GM21825 (cell line): ENCODE data around the gene TRIM31.
"Not testable (repeated sequence)": the region's sequence is repeated elsewhere in the genome, so short reads cannot be mapped to it uniquely, and the experiment has no call there.

Experiments
- ATAC-seq: cut with Tn5 transposase; IDR thresholded peaks from one replicate; pipeline ENCODE4 v1.9.1; 2021; ENCODE audit warnings: mild to moderate bottlenecking, moderate library complexity; ENCODE audit not compliant: unreplicated experiment

Gene TRIM31

DNA sequence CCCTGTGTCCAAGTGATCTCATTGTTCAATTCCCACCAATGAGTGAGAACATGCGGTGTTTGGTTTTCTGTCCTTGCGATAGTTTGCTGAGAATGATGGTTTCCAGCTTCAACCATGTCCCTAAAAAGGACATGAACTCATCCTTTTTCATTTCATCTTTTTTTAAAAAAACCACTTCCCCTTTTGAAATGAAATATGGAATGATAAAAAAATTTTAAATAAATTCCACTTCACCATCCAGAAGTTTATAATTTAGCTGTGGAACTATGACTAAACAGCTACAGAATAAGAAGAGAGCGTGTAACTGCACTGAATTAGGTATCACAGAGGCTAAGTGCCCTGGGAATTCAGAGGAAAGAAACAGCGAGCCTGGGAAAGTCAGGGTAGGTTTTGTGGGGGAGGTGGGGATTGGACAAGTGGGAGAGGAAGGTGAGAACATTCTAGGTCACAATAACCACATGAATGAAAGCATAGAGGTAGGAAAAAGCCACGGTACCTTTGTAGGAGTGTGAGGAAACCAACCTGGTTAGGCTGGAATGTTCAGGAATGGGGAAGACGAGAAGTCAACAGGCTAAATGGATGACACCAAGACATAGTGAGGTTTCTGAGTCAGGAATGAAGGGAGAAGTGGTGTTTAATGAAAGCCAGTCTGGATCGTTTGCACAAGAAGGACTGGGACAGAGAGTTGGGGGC, 37.1 kb upstream of the TRIM31 start:
- ATAC-seq = no peak

DNA sequence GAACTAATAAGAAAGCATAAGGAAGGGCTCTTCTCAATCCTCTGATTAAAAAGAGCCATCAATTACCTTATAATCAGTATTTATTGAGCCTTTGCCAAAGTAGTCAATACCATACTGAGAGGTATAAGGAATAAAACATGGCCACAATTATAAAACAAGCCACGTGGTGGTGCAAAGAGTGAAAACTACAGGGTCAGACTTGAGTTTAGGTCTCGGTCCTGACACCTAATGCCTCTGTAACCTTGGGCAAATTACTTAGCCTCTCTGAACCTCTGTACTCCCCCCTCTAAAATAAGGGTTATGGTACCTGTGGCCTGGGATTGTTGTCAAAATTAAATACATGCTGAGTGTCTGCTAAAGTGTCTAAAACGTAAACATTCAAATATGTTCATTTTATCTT, 36.3 kb upstream of the TRIM31 start:
- no peak for ATAC-seq

DNA sequence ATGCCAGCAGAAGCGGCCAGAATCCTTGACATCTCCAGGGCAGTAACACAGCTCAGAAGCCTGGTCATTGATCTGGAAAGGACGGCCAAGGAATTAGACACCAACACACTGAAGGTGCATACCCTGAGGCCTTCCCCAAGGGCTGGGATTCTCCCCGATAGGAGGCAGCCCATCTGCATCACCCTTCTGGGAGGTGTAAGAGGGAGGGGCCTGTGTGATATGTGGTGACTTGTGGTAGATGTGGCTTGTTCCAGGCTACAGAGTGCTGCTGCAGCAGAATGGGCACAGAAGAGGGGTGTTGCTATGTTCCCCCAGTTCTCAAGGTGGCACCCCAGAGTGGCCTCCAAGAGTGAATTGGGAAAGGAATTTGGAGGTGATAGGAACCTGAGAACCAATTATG, 34.2 kb upstream of the TRIM31 start:
- no peak for ATAC-seq

DNA sequence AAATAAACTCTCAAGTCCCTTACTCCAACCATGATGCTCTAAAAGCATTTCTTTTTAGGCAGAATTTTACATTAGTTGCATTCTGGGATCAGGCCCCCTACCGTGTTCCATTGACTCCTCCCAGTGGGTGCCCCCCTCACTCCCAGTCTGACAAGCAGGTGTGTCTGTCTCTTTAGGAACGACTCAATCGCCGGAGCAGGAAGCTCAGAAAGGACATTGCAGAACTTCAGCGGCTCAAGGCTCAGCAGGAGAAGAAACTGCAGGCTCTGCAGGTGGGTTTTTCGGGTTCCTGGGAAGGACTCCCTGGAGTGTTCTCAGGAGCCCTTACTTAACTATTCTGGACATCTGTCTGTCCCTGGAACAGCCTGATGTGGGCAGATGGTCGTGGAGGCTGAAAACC, 32.9 kb upstream of the TRIM31 start:
- no peak for ATAC-seq

DNA sequence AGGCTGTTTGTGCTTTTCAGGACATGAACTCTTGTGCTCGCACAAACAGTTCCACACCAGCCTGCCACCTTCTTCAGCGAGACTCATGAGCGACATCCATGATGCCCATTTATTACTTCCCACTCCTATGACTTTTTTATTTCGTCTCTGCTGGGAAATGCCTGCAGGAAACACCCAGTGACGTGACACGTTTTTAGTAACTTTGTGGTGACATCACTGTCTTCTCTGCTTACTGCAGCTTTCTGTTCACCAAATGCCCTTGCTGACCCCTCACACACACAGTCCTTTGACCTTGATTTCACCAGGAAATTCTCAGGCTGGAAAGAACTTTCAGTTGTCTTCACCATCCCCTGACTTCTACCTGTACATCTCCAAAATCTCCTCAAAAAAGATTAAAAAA, 31.9 kb upstream of the TRIM31 start:
- ATAC-seq = no peak

DNA sequence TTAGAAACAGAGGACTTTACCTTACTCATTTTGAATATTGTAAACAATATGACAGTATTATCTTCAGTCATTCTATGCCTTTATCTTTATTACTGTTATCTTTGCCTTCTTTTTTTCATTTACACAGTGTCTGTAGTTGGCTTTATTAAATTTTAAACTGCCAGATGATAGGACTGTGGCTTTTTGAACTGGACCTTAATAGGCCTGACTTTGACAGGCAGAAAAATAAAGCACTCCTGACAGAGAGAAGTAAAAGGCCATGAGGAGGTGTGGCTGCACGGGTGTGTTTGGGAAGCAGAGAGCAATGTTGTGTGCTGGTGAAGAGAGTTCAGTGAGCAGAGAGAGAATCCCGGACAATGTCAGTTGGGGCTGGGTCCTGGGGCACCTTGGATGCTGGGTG, 30.9 kb upstream of the TRIM31 start:
- no peak for ATAC-seq

DNA sequence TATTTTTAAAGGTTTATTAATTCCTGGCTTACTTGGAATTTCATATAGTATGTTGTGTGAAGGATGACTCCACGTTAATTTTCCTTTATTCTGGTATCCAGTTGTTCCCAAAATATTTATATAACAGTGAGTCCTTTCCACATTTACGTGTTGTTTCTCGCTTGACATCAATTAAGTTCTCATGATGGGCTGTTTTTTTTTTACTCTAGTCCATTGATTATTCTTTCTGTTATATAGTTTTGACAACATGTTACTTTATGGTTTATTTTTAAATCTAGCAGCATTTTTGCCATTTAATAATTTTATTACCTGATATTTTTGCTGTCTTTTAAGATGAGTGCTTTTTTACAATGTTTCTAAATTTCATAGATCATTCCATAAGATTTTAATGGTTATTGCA, 29.8 kb upstream of the TRIM31 start:
- no peak for ATAC-seq

DNA sequence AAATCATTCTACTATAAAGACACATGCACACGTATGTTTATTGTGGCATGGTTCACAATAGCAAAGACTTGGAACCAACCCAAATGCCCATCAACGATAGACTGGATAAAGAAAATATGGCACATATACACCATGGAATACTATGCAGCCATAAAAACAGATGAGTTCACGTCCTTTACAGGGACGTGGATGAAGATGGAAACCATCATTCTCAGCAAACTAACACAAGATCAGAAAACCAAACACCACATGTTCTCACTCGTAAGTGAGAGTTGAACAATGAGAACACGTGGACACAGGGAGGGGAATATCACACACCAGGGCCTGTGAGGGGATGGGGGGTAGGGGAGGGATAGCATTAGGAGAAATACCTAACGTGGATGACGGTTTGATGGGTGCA, 27.4 kb upstream of the TRIM31 start:
- not testable (repeated sequence) for ATAC-seq

DNA sequence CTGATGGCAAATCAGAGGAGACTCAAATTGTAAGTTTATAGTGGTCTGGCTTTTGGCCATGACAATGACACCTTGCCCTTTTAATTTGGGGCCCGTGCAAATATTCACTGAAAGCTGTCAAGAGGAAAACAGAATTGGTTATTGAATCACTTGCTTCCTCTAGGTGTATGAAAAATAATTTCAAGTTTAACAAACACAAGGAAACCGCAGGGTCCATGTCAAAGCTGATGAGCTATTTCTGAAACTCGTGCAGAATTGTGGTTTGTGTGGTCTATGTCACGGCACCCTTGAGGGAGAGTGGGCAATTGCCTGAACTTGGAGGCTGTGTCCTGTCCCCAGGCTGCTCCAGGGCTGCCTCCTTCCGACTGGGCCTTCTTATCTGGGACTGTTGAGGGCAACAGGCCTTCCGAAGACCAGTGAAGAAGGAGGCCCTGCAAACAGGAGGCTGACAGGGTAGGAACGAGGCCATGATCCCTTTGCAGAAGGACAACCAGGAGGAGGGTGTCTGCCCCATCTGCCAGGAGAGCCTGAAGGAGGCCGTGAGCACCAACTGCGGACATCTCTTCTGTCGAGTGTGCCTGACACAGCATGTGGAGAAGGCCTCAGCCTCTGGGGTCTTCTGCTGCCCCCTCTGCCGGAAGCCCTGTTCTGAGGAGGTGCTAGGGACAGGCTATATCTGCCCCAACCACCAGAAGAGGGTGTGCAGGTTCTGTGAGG, 23.8 kb upstream of the TRIM31 start:
- ATAC-seq = no peak

DNA sequence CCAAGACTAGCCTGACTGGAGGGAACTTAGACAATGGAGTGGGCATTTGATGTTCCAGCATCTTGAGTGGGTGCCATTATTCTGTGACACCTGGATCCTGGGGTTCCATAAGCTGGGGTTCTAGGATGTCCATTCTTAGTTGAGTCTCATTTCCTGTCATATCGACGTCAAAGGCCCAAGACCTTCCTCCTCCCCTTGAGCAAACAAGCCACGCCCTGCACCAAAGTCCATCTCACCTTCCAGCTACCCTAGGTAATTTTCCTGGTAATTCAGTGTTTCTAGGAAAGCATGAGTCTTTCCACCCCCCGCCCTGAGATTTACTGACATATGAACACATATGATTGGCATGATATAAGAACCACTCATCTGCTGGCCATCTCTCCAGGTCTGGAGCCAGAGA, 22.9 kb upstream of the TRIM31 start, which contains the start of gene TRIM40:
TSS of gene TRIM40 (plus strand) at position 384 of the 400 bp plus-strand sequence. CDS start 897 bp downstream, outside the sequence.
- no peak for ATAC-seq

DNA sequence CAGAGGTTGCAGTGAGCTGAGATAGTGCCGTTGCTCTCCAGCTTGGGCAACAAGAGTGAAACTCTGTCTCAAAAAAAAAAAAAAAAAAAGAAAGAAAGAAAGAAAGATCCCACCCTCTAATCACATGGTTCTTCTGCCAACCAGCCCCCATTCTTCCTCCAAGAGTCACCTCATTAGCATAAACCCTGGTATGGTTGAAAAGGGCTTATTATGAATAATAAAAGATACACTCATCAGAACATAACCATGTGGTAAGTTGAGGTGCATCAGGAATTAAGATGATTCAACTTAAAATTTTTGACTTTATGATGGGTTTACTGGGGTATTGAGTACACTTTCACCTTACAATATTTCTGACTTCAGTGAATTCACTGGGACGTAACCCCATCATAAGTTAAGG, 22.3 kb upstream of the TRIM31 start:
- ATAC-seq = no peak

DNA sequence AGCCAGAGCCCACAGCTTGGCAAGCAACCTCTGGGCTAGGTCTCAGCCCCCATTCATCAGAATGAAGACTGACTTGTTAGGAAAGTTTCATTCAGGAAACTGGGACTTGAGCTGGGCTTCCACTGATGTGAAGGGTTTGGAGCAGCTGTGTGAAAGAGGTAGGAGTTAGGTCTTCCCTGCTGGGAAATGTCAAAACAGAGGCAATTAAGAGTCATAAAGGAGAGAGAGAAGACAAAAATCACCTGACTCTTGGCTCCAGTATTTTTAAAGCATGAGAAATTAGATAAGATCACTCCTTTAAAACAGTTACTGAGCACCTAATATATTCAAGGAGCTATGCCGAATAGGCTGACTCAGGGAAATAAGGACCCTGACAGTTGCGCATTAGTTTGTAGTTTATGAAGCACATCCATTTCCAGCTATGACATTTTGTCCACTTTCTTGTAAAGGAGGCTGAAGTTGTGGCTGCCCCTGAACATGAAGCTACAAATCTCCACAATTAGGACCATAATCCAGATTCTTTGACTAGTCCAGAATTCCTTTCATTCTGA, 19.1 kb upstream of the TRIM31 start:
- ATAC-seq = no peak

DNA sequence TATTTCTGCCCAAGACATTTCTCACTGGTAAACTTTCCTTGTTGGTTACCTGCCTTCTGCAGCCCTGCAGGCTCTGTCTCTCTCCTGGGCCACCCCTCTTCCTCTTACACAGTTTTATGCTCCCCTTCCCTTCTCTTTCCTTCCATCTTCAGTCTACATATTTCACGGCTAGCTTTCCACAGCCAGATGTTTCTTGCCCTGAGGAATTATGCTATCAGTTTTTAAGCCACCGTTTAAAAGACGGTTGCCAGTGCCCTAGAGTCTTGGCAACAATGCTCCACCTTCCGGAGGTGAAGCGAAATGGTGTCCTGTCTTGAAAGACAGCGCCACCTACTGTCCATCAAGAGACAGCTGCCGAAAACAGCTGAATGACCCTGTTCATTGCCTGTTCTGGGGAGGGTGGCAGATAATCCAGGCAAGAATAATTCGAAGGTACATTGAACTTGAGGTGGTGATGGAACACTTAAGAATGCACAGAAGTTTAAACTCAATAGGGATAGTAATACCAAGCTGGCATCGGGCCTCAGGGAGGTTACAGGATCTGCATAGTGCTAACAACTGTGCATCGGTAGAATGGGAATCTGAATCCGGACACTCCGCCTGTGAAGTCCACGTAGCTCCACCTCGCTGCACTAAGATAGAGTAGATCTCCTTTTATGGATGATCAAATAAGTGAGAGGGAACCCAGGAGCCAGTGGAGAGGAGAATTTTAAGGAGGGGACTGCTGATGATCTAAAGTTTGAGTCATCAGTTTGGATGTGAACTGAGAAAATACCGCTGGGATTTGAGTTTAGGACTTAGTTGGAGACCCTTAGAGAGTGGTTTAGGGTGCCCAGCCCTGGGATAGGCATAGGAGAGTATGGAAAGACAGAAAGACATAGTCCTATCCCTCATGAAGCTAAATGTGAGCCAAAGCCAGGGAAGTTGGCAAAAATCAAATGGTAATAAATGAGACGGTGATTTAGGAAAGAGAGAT, 18.3 kb upstream of the TRIM31 start:
- no peak for ATAC-seq

DNA sequence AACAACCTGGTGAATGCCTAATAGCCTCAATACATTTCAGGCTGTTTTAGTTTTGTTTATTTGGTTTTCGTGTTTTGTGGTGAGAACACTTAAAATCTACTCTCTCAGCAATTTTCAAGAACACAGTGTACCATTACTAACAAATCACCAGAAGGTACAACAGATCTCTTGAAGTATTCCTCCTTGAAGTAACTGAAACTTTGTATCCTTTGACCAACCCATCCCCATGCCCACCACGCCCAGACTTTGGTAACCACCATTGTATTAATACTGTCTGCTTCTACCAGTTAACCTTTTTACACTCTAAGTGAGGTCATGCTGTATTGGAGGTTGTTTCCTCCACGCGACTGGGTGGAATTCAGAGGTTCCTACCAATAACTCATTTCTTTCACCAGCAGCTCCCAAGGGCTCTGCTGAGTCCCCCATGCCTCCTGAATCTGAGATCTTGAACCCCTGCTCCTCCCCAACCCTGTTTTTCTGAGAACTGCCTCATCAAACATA, 17.3 kb upstream of the TRIM31 start:
- no peak for ATAC-seq

DNA sequence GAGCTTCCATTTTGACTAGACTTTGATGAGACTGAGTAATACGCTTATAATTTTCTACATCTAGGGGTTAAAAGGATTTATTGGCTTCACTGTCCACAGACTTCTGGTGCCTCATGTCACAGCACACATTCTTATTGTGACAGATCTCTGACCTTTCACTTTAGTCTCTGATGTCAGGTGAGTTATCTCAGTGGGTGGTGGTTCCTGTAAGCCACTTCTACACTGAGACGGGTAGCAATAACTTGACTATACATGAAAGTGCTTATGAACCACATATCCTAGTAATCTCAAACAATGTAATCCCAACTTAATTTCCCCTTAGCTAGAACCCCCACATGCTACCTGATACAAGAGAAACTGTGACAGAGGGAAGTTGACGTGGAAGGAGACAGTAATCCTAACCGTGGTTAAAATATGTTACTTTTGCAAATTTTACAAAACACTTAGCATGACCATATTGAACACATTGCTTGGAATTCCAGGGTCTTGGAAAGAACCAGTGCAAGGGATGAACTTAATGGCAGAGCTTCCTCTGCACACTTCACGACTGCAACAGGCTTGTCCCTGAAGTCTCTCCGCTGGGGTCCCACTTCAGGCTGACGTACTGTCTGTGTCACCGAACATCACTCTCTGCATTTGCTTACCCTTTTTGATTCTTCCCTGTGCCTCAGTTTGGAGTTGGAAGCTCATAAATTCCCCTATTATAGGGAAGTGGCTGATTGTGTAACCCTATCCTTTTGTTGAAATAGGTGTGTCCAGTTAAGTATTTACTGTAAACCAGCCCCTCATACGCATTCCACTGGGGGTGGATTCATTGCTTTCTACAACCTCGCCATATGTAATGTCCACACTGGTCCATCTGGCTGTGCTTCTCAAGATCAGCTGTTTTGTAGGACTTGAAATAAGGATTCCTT, 16.6 kb upstream of the TRIM31 start:
- ATAC-seq = no peak

DNA sequence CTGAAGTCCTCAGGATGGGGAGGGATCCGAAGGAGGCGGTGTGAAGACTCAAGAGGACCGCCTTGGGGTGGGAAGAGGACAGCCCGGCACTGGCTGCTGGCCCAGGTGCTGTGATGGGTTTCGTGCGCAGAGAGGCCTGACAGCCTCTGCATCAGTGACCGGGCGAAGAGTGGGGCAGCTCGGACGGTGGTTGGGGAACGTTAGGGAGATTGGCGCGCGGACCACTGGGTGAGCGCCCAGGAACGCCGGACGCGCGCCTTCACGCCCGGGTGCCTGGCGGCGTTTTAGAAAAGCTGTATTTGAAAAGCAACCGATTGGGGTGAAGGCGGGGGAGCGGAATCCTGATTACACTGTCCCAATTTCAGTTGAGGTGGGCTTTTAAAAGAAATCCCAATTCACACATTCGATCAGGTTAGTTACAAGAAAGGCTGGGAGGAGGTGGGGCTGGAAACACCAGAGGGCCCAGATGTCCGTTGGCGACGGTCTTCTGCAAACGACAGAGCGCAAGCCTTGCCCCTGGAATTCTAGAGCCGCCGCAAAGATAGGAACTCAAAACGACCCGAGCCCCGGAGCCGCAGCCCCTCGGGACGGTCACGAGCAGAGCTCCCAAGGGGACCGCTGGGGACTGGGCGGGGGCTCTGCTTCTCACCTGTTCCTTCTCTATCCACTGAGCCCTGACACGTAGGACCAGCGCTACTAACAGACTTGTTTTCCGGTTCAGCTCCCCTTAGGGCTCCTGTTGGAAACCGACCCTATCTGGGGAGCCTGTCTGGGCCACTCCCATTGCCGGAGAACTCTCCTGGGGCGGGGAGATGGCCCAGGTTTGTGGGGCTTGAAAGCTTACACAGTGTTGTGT, 14.6 kb upstream of the TRIM31 start:
- ATAC-seq = no peak

DNA sequence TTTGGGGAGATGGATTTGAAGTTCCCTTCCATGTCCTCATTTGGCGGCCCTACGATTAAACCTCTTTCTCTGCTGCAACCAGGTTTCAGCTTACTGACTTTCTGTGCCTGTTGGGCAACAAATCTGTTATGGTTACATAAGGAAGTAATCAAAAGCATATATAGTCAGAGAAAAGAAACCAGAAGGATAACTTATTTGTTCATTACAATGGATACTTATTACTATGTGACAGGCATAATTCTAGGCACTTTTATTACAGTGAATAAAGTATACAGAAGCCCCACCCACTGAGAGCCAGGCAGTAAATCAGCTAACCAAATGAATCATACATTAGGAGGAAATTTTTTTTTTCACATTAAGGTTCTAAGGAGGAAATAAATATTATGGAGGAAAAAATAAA, 9.6 kb upstream of the TRIM31 start:
- ATAC-seq = no peak

DNA sequence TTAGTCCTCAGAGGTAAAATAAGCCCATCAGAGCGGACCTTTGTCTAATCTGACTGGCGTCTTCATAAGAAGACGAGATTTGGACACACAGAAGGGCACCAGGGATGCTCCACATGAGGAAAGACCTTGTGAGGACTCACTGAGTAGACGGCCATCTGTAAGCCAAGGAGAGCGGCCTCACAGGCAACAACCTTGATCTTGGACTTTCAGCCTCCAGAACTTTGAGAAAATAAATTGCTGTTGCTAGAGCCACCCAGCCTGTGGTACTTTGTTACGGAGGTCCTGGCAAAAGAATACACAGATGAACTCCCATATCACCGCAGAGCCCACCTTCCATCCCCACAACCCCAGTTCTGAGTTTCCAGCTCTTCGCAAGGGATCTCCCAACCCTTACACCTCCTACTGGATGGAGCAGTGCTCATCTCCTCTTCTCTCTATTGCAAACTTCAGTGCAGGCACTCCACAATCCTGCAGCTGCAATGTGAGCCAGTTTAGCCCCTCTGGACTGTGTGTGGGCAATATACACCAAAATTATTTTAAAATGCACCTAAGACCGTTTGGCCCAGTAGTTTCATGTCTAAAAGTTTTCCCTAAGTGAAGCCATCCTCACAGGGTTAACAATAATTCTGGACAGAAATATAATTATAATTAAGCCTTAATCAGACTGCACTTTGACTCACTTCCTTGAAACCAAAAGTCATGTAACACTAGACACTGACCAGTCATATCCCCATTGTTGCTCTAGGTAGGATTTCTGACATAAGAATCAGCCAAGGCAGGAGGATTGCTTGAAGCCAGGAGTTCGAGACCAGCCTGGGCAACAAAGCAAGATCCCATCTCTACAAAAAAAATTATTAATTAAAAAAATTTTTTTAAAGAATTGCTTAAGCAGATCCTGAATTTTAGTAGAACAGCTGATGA, 8.8 kb upstream of the TRIM31 start:
- ATAC-seq = no peak
